OCI-M1 (cell line): ENCODE measurements around the gene LRMDA.

ENCODE experiments used
- DNase-seq: peaks from one replicate; lab custom pipeline; 2025; lab: John Stamatoyannopoulos, UW

The LRMDA gene

DNA sequence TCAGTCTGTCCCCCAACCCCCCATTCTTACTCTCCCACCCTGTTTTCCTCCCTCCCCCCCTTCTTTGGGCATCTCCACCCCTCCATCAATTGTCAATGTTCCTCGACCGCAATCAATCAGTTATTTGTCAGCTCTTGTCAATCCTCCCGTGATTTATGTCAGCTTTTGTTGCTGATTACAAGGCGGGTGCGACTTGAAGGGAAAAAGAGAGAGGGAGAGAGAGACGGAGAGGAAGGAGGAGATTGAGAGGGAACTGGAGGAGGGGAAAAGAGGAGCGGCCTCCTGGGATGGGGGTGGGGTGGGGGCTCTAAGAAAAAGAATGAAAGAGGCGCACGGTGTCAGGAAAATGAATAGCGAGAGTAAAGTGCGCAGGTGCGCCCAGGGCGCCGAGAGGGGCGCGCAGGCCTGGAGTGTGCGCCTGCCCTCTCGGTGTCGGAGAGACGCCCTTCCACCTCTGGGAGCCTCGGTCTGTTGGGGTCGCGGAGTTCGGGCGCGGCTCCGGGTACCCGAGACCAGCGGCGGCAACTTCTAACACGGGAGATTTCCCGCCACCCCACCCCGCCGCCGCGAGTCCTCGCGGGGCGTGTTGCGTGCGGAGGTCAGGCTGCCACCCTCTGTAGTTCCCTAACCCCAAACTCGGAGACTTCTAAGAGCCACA lies 28.8 kb upstream of the LRMDA start:
- no peak for DNase-seq

DNA sequence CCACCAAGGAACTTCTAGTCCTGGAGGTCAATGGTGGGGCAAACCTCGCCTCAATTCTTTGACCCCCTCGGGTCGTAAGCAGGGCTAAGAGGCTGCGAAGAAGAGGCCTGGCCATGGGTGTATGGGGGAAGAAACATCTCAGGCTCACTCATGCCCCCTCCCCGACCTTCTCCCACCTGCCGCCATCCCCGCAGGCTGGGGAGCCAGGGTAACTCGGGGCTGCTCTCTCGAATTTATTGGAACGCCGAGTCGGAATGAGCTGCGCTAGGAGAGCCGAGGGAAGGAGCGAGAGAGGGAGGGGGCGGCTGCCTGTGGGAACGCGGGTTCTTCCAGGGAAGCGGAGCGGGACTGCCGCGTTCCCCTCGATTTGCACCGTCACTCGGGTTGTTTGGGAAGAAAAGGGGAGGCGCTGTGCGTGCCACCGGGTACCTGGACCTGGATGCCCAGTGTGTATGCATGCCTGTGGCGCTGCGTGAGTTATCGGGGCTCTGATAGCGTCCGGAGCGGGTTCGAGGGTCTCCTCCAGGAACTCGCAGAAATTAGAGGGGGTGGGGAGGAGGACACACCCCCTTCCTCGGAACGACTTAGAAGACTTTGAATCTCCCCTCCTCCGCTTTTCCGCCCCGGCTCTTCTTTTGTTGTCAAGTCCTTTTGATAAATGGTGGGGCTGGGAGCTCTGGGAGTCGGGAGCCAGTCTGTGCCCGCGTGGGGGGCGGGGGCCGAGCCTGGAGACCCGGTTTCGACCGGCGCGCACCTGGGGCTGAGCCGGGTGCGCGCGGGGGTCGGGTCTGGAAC lies 28.1 kb upstream of the LRMDA start:
- no peak for DNase-seq

DNA sequence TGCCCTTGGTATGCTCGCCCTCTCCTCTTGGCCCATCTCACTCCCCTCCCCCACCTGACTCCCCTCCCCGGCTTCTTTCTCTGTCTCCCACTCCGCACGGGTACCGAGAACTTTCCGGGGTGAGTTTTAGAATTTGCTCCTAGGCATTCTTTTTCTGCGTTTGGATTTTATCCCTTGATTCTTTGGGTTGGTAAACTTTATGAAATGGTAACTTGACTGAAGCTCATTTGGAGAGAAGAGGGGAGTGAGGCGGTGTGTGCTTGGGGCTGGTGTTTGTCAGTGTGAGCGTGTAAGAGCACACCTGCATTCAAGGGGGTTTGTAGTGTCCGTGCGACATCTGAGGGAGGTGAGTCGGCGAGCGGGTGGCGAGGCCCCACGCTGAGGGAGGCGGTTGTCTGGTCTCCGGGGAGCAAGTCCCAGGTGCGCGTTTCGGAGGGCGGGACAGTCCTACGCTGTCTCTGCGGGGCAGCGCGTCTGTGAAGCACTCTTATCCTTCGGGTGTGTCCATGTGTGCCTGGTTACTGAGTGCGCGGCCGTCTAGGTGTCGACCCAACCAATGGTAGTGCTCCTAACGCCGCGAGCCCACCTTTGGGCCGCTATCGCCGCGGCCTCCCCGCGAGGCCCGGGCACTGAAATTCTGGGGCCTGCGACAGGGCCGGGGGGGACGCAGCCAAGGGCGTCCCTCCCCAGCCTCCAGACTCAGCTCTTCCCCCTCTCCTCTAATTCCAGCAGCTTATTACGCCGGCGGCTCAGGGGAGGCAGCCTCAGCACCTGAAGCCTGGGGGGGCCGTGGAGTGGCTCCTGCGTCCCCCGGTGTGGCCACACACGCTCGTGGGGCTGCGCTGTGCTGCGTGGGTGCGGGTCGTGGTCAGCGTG lies 27.2 kb upstream of the LRMDA start:
- DNase-seq: no peak

DNA sequence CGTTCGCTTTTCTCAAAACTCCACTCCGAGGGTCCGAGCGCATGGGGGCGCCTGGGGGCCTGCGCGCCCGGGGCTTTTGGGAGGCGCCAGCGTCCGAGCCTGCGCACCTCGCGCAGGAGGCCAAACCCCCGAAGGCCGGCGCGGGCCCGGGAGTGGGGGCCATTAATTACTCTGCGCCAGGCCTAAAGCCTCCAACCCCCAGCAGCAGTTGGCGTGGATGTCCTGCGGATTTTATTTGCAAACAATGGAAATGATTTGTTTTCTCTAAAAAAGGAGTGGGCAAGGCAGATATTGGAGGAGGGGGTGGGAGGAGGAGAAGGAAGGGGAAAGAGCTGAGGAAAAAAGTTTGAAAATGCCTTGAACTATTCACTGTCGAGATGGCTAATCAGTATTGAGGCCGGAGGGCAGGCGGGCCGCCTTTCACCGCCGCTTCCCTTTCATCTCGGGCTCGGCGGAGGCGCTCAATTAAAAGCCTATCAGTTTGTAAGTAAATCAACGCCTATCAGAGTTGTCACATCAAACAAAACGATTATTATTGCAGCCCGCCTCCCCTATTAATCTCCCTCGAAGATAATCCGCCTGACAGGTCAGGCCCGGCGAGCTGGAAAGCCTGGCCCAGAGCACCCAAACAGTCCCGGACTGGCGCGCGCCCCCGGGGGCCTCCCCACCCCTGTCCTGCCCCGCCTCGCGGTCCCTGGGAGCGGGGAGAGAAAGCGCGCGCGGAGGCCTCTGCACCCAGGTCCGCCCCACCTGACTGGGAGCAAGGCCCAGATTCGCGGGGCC lies 26.4 kb upstream of the LRMDA start:
- DNase-seq: no peak

DNA sequence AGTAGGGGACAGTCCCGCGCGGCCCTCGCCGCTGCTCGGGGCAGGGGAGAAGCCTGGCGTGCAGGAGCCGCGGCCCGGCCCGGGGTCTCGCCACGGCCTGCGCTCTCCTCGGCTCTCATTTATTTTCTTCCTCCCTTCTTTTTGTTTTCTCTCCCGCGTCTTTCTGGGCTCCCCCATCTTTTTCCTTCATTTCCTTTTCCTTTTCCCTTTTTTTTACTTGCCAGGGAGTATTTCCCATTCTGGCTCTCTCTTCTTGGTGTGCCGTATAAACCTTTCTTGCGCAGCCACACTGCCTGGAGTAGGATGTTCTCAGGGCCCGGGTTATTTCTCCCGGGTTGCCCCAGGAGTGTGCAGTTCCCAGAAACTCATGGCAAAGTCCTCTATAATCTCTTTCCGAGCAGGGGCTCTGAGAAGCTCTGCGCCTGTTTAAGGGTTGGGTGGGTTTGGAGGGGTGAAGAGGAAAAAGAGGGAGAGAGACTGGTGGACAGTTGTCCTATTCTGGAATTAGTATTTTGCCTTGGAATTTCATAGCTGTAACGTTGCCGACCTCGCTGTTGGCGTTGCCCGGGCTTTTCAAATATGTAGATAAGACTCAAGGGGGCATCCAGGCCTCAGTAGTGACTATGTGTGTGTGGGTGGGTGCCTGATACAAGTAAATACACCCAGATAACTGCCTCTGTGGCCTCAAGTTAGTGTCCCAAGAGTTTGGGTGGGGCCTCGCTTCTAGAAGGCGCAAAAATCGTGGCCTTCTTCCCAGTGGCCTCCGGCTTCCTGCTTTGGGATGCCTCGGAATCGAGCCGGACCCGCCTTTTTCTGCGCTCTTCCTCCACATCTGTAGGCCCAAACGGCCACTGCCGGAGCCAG lies 25.6 kb upstream of the LRMDA start:
- no peak for DNase-seq

DNA sequence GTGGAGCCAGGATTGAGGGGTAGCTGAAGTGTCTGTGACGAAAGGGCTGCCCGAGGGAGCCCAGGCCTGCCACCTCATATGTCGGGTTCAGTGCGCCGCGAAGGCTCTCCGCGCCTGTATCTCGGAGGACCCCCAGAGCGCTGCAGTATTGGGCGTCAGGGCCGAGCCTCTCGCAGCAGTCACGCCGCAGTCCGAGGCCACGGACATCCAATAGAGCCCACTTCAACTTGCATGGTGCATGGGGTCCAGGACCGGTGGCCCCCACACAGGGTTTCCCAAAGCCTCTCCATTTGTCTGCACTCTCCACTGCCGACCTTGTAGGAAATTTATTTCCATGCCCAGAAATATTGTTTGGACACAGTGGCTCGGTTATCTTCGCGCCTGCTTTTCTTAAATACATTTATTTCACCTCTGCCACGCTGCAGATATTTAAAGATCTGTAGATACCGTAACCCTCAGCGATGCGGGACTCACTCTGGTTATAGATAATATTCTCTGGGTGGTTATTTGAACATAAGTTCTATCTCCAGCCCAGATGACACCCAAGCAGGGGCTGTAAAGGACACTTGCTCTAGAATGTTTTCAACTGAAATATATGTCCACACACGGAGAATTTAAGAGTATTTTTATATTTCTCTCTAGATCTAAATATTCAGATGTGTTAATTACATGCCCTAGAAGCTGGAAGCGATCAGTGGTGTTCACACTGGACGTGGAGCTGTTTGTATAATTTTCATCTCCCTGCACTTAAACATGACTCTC lies 24.8 kb upstream of the LRMDA start:
- no peak for DNase-seq

DNA sequence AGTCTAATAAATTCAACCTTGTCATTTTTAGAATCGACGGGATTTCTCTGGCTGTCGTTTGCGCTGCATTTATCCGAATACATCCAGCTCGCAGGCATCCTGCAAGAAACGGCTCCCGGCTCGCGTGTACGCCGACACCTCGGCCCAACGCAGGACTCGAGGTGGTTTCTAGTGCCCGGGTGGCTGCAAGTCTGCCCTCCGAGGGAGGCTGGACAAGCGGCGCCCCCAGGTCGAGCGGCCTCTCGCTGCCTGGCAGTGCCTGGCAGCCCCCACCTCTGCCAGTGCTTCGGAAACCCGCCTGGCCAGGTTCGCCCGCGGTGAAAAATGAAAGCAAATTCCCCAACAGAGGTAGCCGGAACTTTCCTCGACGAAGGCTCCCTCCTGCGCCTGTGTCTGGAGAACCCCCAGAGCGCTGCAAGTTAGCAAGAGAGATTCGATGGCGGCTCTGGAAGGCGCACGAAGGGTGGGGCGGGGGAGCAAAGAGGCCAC lies 24.2 kb upstream of the LRMDA start:
- no peak for DNase-seq

DNA sequence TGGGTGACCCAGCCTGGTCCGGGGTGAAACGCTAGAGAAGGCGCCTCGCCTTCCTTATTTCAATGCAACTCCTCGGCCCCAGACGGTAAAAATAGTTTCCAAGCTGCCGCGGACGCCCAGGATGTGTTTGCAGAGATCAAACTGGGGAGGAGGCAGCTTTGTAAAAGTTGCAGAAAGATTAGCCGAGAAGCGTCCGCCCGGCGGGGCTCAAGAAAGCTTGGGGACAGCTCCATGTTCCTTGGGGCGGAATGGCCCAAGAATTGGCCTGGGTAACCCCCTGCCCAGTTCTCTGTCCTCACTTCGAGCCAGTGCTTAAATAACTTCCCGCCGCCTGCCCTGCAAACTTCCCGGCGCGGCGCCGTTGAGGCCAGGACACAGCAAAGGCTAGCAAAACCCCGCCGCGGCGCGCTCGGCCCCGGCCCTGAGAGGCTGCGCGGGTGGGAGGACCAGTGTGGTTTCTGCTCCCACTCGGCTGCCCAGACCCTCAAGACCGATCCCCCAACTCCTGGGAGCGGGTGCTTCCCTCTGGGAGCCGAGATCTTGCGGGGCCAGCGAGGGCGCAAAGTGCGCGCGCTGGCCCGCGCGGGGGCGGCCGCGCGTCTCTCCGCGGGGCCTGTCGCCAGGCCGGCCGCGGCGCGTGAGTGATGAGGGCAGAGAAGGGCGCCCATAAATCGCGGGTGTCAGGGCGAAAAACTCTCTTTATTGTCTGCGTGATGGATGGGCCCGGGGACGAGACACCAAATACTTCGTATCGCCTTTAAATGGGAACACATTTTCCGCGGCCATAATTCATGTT lies 23.5 kb upstream of the LRMDA start:
- DNase-seq: no peak

DNA sequence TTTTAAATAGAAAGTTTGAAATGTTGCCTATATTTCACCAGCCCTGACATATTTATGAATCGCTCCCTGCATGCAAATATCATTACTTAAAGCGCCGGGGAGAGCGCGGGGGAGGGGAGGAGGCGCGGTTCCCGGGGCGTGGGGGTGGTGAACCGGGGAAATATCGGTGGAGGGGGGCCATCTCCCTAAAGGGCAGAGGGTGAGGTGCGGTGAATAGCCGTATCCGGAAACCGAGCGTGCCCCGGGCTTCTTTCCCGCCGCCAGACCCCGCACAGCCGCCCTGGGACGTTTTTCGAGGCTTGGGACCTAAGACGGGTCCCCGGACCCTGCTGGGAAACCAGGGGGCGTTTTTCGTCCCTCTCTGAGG lies 22.9 kb upstream of the LRMDA start:
- DNase-seq: no peak

DNA sequence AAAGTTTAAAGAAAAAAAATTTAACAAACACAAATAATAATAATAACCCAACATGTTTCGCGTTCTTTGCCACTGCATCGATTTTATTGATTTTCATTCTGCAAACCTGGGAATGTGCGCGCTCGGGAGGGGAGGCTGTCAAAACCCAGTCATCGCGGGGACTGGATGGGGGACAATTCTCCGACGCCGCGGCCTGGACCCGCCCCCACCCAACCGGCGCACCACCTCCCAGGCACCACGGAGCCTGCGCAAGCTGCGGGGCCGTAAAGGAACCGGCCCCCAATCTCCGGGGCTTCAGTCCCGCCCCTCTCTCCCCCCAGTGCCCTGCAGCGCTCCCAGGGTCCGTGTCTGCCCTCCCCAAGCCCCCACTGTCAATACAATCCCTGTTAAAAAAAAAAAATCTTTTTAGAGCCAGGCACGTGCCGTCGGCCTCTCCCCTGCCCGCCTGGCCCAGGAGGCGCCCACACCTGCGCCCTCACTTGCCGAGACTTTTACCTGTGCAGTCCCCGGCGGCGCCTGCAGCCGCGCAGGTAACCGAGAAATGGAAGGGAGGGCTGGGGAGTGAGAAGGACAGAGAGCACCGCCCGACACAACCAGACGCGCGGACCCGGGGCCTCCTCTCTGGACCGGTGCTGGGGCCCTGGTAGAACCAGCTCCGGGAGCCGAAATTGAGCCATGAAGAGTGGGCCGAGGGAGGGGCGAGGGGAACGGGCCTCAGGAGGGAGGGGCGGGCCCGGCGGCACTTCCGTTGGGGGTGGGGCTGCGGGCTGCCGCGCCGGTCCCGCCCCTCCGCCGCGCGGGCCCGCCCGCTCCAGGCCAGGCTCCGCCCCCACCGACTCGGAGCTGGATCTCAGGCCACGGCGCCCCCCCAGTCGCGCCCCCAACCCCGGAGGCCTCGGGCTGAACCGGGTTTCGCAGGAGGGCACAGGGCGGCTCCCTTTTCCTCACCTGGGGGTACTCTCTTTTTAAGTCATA lies 22.2 kb upstream of the LRMDA start:
- no peak for DNase-seq

DNA sequence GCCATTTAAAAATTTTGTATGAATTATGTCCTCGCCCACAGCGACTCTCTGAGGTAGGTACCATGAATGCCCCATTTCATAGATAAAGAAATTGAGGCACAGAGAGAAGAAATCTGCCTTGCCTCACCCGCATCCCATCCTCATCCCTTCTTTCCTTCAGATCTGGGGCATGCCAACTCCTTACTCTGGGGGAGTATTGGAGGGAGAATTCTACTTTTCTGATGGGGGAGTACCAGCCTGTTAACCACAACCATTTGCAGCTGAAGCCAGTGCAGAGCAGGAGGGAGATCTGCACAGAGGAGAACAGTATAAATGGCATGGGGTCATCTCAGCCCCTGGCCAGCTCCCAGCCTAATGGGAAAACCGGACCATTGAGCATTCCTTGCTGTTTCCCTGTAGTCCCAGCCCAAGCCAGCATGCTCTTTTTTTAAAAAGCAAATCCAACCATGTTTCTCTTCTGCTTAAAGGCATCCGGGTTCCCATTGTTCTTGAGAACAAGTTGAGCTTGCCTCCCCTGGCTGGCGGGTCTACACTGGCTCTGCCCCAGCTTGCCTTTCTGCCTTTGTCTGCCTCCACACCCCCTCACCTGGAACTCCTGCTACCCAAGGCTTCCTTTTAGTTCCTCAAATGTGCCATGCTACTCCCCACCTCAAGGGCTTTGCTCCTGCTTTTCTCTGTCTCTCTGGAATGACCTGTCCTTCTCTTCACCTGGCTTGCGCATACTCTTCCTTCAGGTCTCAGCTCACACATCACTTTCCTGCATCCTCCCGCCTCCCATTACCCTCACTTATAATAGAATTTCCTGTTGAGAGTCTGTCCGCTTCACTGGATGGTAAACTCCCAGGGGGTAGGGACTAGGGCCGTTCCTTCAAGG lies 21.1 kb upstream of the LRMDA start:
- no peak for DNase-seq

DNA sequence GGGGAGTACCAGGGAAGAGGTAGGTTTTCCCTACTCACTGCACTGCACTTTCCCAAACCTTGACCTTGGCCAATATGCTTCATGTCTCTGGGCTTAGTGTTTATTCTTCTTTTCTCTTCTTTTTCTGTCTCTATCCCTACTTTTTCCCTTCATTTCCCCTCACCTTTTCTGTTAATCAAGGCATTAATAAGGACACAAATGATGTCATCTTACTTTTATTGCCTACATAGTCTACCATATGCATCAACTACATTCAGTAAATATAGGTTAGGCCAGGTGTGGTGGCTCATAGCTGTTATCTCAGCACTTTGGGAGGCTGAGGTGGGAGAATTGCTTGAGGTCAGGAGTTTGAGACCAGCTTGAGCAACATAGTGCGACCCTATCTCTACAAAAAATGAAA lies 16.9 kb upstream of the LRMDA start:
- no peak for DNase-seq

DNA sequence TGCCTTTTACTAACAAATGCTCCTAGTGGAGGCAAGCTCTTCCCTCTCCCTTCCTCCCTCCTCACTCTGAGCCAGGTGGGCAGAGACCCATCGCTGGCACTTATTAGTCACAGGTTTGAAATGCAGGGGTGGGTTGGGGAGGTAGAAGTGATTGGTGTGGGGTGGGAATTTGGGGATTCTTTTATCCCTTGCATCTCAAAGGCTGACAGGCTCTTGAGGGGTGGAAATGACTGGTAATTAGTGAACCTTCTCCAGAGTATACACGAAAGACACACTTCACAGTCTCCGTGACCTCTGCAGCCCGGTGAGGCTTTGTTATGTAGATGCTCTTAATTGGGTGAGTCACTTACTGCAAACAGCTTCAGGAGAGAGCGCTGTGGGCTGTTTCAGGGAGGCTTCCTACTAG lies 13.9 kb upstream of the LRMDA start:
- no peak for DNase-seq

DNA sequence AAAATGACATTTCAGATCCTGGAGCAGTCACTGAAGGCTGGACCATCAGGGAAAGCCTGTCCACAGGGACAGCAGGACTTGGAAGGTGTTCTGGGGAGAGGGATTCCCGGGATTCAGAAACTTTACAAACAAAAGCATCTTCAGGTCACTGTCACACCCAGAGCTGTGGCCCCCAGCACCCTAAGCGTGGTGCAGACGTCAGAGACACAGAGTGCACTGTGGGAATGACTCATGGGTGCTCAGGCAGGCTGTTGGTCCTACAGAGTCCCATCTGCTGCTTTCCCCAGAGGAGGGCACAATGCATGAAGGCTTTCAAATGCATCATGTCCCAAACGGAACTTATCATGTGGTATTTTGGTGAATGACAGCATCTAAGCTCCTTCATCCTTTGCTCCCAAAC lies 13.1 kb upstream of the LRMDA start:
- DNase-seq: no peak

DNA sequence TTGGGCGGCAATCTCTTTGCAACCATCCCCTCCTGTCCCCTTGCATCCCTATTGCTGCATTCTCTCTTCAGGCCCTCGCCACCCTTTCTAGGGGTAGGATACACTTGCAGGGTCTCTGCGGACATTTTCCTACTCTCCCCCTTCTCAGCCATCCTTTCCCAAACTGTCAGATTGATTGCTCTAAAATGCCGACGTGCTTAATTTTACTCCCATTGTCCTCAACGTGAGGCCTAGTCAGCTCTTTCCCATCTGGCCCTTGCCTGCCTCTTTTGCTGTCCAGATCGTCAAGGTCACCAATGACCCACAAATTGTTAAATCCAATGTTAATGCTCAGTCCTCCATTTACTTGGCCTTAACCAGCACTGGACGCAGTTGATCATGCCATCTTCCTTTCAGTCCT lies 12.7 kb upstream of the LRMDA start:
- no peak for DNase-seq

DNA sequence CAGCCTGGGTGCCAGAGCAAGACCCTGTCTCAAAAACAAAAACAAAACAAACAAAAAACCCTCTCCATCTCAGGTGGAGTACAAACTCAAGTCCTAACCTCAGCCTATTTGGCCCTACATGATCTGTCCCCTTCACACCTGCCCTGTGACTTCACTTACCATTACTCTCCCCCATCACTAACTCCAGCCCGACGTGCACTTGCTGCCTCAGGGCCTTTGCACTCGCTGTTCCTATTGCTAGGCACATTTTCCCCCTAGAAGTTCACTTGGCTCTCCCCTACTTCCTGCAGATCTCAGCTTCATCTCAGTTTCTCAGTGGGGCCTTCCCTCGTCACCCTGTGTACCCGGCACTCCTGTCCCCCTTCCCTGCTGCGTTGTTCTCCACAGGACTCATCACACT lies 8.5 kb upstream of the LRMDA start:
- DNase-seq: no peak

DNA sequence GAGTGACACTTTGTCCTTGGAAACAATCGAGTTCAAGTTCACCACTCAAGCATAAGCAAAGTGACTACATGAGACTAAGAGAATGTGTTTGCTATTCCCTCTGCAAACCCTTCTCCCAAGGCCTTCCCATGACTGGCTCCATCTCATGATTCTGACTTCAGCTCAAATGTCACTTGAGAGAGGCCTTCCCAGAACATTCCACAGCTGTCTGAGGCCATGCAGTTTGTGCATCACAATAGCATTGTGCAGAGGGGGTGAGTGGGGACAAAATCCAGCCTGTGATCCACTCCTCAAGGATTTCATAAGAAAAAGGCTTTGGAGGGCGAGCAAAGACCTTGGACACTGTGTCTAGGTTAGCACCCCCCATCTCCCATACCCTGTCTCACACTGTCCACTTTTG lies 6.9 kb upstream of the LRMDA start:
- no peak for DNase-seq
